Measurements from ENCODE around the gene SH3RF2.

The SH3RF2 gene

DNA sequence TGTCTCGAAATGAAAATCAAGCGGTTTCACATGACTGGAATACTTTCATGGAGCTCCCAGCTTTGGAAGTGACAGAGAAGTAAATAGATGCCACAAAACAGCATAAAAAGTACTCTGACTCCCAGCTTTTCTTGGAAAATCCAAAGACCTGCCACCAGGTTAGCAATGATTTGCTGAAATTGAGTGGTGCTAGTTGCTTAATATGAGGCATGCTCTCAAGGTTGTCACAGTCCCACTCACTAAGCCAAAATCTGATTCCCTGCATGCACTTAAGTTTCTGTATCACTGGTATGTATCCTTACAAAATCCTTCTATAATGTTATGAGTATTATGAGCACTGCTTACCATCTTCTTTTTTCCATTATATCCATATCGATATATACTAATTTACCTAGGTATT, 13.0 kb upstream of the SH3RF2 start:
- no peak for DNase-seq

DNA sequence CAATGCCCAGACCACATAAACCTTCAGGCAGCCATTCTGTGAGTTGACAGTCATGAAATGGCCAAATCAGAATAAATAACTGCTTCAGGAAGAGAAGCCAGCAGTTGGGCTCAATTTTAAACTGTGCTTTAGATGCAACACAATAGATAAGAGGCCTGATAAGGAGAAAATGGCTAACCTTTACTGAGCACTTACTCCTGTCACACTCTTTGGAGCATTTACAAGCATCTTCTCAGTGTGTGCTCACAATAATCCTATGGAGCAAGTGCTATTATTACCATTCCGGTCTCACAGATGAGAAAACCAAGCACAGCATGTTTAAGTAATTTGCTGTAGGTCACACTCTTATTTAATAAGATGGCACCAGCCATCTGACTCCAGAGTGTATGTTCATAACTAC, 11.5 kb upstream of the SH3RF2 start:
- DNase-seq: no peak

DNA sequence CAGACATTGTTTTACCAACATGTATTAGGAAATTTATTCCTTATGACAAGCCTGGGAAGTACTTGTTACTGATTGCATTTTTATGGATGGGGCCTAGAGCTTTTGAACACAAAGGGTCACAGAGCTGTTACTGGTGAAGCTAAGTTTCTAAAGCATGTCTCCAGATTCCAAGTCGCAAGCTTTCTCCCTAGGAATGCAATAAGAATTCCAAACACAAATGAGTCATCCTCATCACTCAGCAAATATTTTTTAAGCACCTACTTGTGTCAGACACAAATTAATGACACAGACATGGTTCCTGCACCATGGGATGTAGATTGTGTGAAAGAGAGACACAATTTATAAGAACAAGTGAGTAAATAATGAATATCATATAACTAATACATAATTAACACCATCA, 11.0 kb upstream of the SH3RF2 start:
- DNase-seq: peak; percentile 96

DNA sequence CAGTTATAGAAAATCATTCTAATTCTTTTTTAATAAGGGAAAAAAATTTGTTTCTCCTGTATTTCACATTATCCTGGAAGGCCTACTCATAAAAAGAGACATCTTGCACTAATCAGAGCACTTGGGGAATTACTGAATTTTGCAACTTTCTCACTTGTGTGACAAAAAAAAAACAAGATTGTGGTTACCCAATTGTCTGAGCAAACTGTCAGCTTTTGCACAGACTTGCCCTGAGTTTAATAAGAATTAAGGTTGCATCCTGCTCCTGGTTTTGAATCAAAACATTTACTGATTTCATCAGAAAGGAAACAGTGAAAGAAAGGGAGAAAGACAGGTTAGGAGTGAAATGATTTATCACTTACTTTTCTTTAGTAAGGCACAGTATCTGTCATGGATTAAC, 10.6 kb upstream of the SH3RF2 start:
- peak; percentile 81 for DNase-seq

DNA sequence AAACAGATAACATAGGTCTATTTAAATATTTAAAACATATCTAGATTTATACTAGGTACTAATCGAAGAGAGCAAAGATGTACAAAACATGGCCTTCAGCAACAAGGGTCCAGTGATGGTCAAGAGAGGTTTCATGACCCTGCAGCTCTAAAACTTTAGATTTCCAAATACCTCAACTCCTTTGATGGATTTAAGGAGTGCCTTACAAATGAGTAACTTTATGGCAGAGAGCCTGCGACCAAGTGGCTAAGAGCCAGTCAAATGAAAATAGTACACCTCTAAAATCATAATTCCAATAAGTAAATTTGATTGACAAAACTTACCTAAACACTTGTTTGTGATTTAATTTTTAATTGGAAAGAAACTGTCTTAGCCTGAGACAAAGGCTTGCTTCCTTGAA, 4.7 kb upstream of the SH3RF2 start:
- DNase-seq: peak; percentile 42

DNA sequence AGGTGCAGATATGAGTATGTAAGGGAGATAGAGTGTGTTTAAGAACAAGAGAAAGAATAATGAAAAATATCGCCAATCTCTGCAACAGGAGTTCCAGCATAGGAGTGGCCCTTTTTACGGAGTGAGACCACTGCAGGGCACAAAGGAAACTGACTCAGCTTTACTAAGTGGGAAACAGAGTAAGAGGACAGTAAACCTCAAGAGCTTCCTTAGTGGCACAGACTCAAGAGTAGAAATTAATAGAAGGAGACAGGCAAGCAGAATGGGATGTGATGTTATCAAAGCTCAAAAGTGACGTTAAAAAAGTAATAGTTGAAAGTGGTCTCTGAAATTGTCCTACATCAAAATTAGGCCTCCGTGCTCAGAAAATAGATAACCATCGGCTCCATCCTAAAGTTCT, 2.1 kb upstream of the SH3RF2 start:
- DNase-seq: no peak

DNA sequence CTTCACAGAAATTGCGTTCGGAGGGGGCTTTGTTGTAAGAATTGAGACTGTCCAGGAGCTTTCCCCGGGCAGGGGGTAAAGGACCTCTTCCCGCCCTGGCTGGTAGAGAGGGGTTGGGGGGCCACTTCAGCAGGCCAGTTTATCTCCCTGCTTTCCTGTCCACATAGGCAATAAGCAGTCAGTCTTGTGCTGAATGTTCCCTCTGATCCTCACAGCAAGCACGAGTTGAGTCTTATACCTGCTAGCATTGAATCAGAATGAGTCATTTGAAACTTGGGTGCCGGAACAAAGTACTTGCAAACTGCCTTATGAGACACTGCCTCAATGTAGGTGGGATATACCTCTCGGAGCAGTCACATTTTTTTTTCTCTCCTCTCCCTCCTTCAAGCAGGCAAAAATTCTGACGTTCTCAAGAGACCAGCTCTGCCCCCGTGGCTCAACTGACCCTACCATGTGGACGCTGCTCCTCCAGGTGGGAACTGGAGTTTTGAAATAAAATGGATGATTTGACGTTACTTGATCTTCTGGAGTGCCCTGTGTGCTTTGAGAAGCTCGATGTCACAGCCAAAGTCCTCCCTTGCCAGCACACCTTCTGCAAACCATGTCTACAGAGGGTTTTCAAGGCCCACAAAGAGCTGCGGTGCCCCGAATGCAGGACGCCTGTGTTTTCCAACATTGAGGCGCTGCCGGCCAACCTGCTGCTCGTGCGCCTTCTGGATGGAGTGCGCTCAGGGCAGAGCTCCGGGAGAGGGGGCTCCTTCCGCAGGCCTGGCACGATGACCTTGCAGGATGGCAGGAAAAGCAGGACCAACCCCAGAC, 1.3 kb downstream of the SH3RF2 start:
- DNase-seq: peak; percentile 53

DNA sequence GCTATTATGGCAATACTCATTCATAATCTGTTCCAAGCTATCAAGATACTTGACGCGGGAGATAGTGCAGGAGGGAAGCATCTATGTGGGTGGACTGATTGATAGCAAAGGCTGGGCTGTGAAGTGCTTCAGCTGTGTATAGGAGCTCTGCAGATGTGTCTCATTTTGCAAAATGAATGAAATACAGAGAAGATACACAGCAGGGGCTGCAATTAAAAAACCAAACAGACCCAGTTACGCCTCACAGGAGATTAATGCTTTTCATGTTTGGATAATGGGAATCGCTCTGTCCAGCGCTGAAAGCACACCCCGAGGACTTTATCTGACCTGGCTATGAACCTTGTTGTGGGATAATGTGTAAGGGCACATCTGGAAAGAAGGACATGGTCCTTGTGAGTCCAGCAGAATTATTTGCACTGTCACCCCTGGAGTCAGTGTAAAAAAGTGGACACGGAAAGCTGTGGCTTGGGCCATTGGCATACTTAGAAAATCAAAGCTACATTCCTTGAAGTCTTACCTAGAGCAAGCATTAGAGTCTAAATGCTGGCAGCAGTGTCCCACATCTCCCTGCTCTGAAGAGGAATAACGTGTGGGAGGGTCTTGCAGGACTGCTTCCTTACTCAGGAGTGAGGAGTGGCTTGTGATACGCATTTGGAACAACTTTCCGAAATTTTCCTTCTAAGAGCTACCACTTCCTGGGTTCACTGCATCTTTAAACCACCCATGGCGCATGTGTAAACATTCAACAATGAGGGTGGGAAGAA, 2.6 kb downstream of the SH3RF2 start:
- no peak for DNase-seq

DNA sequence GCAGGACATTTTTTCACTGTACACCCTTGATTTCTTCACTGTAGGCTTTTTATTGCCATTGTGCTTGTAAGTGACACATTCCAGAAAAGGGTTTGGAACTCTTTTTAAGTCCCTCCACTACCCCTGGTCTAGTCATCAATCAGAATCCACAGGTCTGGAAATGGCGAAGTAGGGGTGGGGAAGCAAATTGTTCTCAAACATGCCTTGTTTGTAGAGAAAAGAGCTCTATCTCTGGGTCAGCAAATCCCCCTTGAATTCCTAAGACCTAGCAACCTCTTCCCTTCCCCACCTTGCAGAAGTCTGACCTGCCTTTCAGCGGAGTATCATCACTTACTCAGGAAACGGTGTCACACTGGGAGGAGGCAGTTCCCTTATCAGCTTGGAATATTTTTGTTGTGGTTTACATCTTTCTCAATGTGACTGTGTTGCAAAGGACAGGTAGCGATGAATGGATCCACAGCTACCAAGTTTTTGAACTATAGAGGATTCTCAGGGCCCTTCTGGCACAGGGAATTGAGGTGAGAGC, 3.2 kb downstream of the SH3RF2 start:
- DNase-seq: no peak

DNA sequence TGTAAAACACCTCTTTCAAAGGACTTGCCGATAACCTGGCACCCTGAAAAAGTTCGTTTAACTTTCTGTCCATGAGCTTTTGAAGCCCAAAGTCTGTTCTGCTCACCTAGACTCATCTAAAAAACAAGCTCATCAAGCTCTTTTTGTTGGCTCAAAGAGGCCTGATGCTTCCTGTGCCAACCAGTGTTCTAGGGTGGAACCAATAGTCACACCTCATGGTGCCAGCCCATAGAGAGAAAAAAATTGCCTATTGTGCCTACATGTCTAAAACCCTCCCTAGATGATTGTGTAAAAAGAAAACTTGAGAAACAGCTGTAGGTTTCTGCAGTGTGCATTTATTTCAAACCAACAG, 4.7 kb downstream of the SH3RF2 start:
- no peak for DNase-seq

DNA sequence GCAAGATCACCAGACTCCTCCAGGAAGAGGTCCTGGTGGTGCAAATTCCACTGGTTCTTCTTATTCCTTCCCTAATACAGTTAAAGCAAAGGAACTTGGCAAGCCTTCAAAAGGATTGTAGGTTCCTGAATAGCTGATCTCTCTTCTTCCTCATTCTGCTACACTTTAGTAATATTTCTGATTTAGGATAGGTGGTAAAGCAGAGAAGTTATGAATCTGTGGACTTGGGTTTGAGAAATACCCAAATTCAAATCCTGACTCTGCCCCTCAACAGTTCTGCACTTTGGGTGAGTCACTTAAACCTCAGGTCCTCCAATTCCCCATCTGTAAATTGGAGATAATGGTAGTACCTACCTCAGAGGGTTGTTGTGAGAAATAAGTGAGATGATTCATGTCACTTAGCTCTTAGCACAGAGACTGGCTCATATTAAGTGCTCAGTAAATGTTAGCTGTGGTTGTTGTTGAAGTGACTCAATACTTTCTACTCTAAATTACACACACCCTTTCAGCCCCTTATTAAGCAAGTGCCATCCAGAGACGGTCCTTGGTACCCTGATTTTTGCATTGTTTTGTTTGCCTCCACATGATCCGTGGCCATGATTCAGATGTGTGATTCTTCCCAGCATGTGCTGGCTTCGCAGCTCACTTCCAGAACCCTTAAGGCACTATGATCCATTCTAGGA, 5.2 kb downstream of the SH3RF2 start:
- DNase-seq: peak; percentile 51

DNA sequence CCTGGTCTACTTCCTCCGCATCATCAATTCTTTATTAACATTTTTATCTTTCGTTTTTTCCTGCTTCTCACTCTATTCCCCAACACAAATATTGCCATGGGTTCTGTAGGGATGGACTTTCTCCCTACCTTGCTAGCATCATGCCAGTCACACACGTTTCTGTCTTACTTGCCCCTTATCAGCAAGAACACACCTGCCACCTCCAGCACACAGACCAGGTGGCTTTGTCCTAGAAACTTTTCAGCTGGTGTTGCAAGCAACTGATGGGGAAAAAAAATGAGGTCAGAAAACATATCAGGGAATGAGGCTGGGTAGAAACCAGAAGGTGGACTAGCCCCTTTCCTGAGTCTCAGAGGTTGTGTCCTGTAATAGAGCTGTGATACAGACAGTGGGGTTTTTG, 5.8 kb downstream of the SH3RF2 start:
- DNase-seq: no peak

DNA sequence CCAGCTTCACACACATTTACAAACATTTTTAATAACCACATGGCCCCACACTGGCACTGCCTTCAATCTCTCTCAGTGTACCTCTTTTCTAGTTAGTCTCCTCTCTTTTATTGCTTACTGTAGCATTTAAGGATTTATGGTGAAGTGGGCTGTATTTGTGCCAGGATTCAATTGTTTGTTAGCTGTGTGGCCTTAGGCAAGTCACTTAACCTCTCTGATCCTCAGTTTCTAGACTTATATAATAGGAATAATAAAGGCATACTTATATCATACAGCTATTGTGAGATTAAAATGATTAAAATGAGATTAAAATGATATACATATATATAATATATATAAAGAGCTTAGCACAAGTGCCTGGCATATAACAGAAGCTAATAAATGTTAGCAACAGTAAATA, 6.4 kb downstream of the SH3RF2 start:
- DNase-seq: no peak

DNA sequence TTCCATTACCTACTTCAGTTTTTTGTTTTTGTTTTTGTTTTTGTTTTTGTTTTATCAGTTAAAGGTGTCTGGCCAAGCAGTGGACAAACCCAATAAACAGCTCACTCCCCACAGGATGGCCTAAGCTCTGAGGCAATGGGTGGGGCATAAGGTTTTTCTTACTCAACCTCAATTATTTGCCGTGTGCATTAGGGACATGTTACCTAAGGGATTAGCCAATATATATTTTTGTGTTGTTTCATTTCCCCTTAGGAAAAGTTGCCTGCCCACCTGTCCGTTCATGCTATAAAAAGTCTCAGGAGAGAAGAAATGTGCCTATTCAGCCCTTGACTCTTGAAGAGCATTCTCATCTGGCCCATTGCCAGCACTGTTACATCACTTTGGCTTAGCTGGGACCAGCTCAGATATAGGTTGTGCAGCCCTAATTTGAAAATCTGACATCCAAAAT, 7.3 kb downstream of the SH3RF2 start:
- DNase-seq: peak; percentile 54

DNA sequence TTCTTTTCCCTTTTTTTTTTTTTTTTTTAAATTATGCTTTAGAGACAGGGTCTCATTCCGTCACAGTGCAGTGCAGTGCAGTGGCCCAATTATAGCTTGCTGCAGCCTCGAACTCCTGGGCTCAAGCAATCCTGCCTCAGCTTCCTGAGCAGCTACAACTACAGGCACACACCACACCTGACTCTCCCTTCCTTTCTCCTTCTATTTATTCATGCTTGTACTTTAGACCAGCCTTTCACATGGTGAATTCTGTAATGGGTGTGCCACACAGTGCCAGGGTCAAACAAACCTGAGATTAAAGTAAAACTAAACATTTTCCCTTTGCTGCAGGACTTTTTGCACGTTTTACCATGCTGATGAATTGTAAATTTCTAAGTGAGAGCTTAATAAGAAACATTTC, 8.0 kb downstream of the SH3RF2 start:
- DNase-seq: no peak

DNA sequence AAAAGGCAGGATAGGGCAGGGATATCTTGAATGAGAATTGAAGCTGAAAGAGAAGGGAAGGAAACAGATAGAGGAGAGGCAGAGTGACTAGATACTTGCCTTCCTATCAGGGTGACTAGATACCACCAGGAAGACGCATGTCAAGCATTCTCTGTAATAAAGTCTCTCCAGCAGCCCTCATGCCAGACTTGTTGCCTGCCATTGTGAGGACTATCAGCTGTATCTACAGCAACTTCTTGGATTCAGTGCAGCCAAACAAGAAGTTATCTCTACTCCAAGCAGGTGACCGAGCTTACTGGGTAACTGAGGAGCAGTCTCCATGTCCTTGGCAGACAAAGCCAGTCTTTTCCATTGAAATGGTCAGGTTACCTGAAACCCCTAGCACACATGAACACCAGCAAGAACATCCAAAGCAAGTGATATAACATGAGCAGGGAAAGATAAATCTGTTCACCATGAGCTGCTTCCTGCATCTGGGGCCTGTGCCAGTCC, 9.3 kb downstream of the SH3RF2 start:
- DNase-seq: no peak

DNA sequence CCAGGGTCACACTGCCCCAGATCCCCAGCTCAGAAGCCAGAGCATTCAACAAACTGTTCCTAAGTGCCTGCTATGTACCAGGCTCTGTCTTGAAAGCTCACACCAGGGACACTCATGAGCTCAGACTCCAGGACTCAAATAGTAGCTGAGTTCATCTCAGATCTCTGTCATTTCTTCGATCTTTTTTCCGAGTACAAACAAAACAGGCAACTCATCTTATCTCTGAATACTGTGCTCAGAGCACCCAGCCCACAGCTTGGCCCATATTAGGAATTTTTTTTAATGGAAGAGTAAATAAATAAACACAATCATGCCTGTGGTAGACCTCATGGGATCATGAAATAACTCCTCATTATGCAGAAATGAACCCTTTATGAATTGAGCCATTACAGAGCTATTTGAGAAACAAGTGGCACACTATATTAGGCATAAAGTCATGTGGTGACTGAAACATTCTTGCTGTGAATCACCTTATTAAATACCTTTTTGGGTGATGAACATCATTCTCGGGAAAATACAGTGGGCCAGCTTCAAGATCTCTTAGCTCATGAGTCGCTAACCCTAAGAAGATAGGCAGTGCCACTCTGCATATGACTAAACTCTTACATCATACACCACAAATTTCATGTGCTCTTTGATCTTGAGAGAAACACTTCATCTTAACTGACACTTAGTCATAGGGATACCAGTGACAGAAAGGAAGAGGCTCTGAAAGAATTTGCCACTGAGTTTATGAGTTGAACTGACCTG, 9.9 kb downstream of the SH3RF2 start:
- DNase-seq: peak; percentile 74

DNA sequence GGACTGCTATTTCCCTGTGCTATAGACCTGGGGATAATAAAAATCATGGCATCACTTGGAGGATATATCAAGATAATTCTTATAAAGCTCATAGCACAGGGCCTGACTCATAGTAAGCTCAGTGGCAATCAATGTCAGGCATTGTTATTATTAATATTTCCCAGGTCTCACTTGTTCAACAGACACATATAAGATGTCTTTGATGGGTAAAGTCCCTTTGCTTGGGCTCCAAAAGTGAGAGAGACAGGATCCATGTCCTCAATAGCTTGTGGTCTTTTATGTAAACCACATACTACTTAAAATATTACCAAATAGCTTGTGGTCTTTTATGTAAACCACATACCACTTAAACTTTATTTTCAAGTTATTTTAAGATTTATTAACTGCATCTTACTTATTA, 11.2 kb downstream of the SH3RF2 start:
- DNase-seq: no peak

DNA sequence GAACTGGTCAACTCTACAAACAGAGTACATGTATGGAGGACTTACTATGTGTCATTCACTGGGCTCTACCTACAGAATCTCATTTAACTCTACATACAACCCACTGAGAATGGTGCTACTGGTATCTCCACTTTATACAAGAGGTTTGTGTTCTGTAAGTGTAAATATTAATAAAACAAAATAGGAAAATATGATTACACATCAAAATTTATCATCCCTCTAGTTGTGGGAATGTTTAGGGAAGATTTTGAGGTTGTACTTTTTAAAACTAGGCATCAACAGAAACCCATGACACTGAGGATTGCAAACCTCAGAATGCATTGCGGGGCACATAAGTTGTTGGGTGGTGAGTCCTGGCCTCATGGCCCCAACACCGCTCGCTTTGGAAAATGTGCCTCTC, 11.7 kb downstream of the SH3RF2 start:
- no peak for DNase-seq

DNA sequence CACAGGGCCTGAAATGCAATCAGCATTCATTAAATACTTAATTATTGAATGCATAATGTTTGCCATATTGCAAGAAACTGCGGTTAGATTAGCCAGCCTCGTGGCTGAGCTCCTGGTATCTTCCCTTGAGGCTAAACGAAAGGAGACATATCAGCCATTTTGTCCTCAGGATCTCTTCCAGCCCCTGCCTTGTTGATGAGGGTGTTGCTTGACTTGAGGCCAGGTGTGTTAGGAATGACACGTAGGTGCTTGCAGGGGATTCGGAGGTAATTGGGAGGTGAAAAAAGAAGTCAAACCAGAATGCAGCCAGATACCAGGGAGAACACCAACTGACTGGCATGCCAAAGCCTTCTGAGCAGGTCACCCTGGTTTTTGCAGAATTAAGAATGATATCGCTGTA, 12.5 kb downstream of the SH3RF2 start:
- no peak for DNase-seq

DNA sequence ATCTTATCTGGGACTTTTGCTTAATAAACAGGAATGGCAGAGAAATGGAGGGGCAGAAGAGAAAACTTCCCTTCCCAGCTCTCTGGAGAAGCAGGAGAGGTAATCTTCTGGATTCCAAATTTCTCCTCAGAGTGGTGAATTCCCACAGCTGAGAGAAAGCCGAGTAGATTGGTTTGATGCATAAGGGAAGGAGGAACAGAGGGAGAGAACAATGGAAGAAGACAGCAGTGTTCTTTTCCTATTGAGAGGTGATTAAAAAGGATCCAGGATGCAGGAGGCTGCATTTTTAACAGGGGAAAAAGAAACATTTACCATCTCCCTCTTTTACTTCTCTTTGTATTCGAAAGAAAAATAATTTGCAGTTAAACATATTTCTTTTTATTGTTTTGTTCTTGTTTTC, 13.1 kb downstream of the SH3RF2 start:
- DNase-seq: no peak

DNA sequence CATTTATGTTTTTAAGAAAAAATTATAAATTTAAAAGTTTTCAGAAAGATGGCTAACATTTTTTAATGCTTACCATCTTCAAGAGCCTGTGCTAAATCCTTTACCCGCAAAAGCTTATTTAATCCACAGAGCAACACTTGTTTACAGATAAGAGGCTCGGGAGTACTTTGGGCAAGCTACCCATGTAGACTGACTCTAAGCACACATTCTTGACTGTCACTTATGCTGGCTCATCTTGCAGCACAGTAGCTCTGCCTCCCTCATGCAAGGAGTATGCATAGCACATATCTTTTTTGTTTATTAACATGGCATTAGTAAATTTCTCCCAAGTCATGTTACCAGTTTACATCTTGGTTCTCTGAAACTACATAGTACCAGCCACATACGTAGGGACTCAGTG, 14.7 kb downstream of the SH3RF2 start:
- DNase-seq: no peak

DNA sequence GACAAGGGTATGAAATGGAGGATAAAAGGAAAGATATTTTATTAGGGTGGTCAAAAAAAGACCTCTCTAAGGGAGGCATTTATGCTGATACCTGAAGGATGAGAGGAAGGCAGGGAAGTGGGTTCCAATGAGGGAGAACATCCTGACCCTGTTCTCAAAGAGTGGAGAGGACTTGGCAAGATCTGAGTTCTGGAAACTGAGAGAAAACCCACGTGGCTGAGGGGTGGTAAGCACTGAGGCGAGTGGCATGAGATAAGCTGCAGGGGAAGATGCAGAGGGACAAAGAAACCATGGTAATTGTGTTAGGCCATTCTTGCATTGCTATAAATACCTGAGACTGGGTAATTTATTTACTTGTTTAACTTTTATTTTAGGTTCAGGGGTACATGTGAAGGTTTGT, 16.8 kb downstream of the SH3RF2 start:
- DNase-seq: no peak

Data from fibroblast of upper back skin (primary cell).